Panc1 (cell line): Measurements from ENCODE around the gene CD300E.

Experiments
- CTCF ChIP-seq: fragments of 450-650 bp; IDR thresholded peaks from 2 replicates; pipeline ENCODE4 v1.5.1; 2017; ENCODE audit warnings: mild to moderate bottlenecking
- REST ChIP-seq, 2 experiments: IDR thresholded peaks; 2 replicates each; pipeline ENCODE4 v1.6.1; 2011 to 2012; ENCODE audit warnings: low read depth in 2 of 2, control low read depth in 1 of 2, low read length in 1 of 2, mild to moderate bottlenecking in 1 of 2, moderate library complexity in 1 of 2; ENCODE audit not compliant: insufficient read depth in 1 of 2

DNA sequence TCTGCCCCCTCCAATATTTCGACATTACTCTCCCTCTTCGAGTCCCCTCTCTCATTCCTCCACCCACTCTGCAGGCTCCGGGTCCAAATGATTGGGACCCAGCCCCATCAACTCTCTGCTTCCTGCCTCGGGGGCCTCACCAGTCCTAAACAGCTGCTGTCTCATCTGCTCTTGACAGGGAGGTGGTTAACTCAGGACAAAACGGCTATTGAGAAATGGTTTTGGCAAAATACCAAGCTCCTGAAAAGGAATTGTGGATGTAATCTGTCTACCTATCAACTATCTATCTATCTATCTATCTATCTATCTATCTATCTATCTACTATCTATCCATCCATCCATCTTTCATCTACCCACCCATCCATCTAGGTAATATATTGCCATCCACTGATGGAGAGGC, 58.4 kb downstream of the CD300E start:
- TF ChIP-seq CTCF (no peak), REST (IDR thresholded peaks at IDR 0.05; ENCODE audit: insufficient read depth in 1 of 2, low read depth in 2 of 2, low read length in 1 of 2) (no peak)
